Kidney (tissue), 14 donors: ENCODE measurements around the gene CHIC2. TPM values are rescaled to one million over a fixed set of nuclear protein-coding genes. Genes with fewer than 3 reads are reported as not detected.

Experiments
- DNase-seq, 5 donors: peaks; one replicate each; pipeline ENCODE4 v3.0.0-alpha.2; 2013 to 2020
- FAIRE-seq: peaks from 2 replicates; lab custom pipeline; 2012; peaks lifted over from hg19 to GRCh38; lab: Jason Lieb, UNC
- H3K27ac ChIP-seq, 2 donors: one replicate each; pipeline ENCODE4 v1.7.0; 2013; ENCODE audit warnings: low read depth in 2 of 2, low read length in 2 of 2, inconsistent platforms in 1 of 2
- H3K27me3 ChIP-seq: one replicate; pipeline ENCODE4 v1.7.1; 2013; ENCODE audit warnings: low read length, inconsistent platforms; ENCODE audit not compliant: control insufficient read depth, insufficient read depth
- H3K36me3 ChIP-seq, 3 donors: one replicate each; pipeline versions ENCODE4 v1.7.0 to v1.7.1; 2013; ENCODE audit warnings: low read length in 3 of 3, control low read depth in 1 of 3, inconsistent platforms in 1 of 3; ENCODE audit not compliant: insufficient read depth in 3 of 3, control insufficient read depth in 2 of 3
- H3K4me1 ChIP-seq, 3 donors: one replicate each; pipeline versions ENCODE4 v1.7.0 to v1.7.1; 2013; ENCODE audit warnings: low read length in 3 of 3, inconsistent platforms in 1 of 3, low read depth in 1 of 3; ENCODE audit not compliant: control insufficient read depth in 2 of 3, insufficient read depth in 2 of 3
- H3K4me3 ChIP-seq, 3 donors: one replicate each; pipeline versions ENCODE4 v1.7.0 to v1.8.1; 2013; ENCODE audit warnings: low read length in 3 of 3, control low read depth in 1 of 3, inconsistent platforms in 1 of 3
- H3K9ac ChIP-seq, 3 donors: one replicate each; pipeline versions ENCODE4 v1.7.0 to v1.7.1; 2013; ENCODE audit warnings: low read length in 3 of 3, control low read depth in 1 of 3, inconsistent platforms in 1 of 3
- H3K9me3 ChIP-seq, 3 donors: one replicate each; pipeline versions ENCODE4 v1.7.0 to v1.7.1; 2013; ENCODE audit warnings: low read length in 3 of 3, control low read depth in 1 of 3, inconsistent platforms in 1 of 3; ENCODE audit not compliant: control insufficient read depth in 2 of 3, insufficient read depth in 1 of 3
- CTCF ChIP-seq: IDR thresholded peaks from 3 replicates; pipeline ENCODE4 v1.5.1; 2012; ENCODE audit warnings: mild to moderate bottlenecking, moderate library complexity, borderline replicate concordance; ENCODE audit not compliant: insufficient read depth; ENCODE audit errors: extremely low read depth
- intact Hi-C: fragments of 100-400 bp; cut with DNase I; formaldehyde crosslinking; loops from one replicate; pipeline ENCODE4 v1.11.1; 2022
- polyA plus RNA-seq: library from polyadenylated mRNA; stranded (reverse); fragments of 350-450 nt; fragmentation: Illumina TruSeq; extraction: RNeasy Lipid Tissue Mini Kit (QIAGEN cat#74804); gene quantifications from one replicate; pipeline ENCODE4 v1.2.3, GENCODE V29; 2014; ENCODE audit warnings: low read depth, low replicate concordance; ENCODE audit not compliant: insufficient read depth
- total RNA-seq: library from RNA; stranded (reverse); fragmentation: NEBNext Ultra II Directional; extraction: Animal tissue kit (Norgen Biotek cat#: 25700); gene quantifications from one replicate; pipeline ENCODE4 v1.2.1, GENCODE V29; 2021
- donor health status: control.
- donor health status: control.
- donor health status: control.
- donor health status: control.
- donor health status: control.
- donor health status: DM: yes; HTN: yes; CAD: no.
- donor health status: Normal renal cell carcinoma (clear cell type).

The CHIC2 gene
- total and polyA plus RNA-seq, 2 donors from 2014 or later: 13.5 to 26.6 TPM

DNA sequence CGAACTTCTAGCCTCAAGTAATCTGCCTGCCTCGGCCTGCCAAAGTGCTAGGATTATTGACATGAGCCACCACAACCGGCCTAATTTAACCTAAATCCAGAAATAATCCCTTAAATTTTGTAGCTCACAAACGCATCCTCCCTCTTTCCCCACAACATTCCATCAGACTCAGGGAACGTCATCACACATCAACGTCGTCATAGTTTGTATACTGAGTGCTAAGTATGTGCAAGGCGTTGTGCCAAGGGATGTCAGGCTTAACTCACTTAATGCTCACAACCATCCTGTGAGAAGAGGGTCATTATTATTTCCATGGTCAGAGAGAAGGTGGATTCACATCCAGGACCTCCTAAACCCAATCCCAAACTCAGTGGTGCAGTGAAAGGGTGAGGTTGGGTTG is 26.0 kb upstream of the CHIC2 start:
- Histone ChIP-seq H3K27me3 (peaks cover 35% of the 10 kb centered on the region), H3K4me3 (peak overlapping the region in 1 of 3 donors; percentile 73), H3K9me3 (no peaks in the 10 kb centered on the region), H3K9ac (no peak overlapping the region), H3K27ac (peak overlapping the region in 1 of 2 donors; percentile 9), H3K36me3 (no peaks in the 10 kb centered on the region), H3K4me1 (peaks cover 4 to 13% (median 6%) of the 10 kb centered on the region in 3 donors)
- intact Hi-C loops: no loop called here
- FAIRE-seq: no peak
- DNase-seq: no peak
- TF ChIP-seq CTCF: no peak

- DNase-seq: no peak
- H3K9ac ChIP-seq: no peak overlapping the region
- H3K36me3 ChIP-seq: no peaks in the 10 kb centered on the region
- peaks cover 4 to 13% (median 6%) of the 10 kb centered on the region in 3 donors for H3K4me1 ChIP-seq
- intact Hi-C loops: no loop called here
- FAIRE-seq: no peak
- H3K9me3 ChIP-seq: no peaks in the 10 kb centered on the region
- no peak overlapping the region for H3K27ac ChIP-seq
- no peak overlapping the region for H3K4me3 ChIP-seq
- peaks cover 29% of the 10 kb centered on the region for H3K27me3 ChIP-seq
- no peak for TF ChIP-seq CTCF
Measured at GRCh38 chr4:54089875-54090274, 25.5 kb upstream of the CHIC2 start.

DNA sequence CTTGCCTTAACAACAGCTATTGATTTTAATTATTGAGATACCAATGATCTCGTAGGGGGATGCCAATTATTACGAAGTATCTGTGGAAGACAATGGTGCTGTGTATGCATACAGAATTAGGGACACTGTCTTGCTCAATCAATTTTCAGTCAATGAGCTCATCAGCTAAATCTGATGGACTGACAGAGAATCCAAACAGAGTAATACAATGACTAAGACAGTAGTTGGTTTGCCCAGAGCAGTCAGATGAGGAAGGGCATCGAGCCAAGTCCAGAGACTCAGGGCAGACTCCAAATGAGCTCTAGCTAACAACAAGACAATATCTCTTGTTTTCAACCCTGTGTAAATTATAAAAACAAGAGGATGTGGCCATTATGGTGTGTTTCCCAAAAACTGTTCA is 20.9 kb upstream of the CHIC2 start:
- no peaks in the 10 kb centered on the region for H3K27me3 ChIP-seq
- no peaks in the 10 kb centered on the region for H3K36me3 ChIP-seq
- no peak overlapping the region for H3K4me3 ChIP-seq
- no peak overlapping the region for H3K27ac ChIP-seq
- no peaks in the 10 kb centered on the region for H3K9me3 ChIP-seq
- no peaks in the 10 kb centered on the region for H3K4me1 ChIP-seq
- intact Hi-C loops: no loop called here
- DNase-seq (no peak), FAIRE-seq (no peak)
- no peak overlapping the region for H3K9ac ChIP-seq
- no peak for TF ChIP-seq CTCF

- intact Hi-C loops: no loop called here
- TF ChIP-seq CTCF: no peak
- FAIRE-seq (no peak), DNase-seq (no peak)
- H3K36me3 ChIP-seq: no peaks in the 10 kb centered on the region
- H3K27ac ChIP-seq: no peak overlapping the region
- no peaks in the 10 kb centered on the region for H3K4me1 ChIP-seq
- H3K9ac ChIP-seq: no peak overlapping the region
- H3K27me3 ChIP-seq: no peaks in the 10 kb centered on the region
- H3K9me3 ChIP-seq: no peaks in the 10 kb centered on the region
- H3K4me3 ChIP-seq: no peak overlapping the region
Measured at GRCh38 chr4:54082168-54082567, 17.8 kb upstream of the CHIC2 start.
